Loucy (cell line): ENCODE measurements around the gene GPC5.
A peak's percentile ranks its signal among the peaks of the same experiment; 100 is the strongest.

Experiments
- H2AFZ ChIP-seq: fragments of 200-600 bp; sonication (generic); 2 replicates; pipeline ENCODE4 v1.6.0; 2016; ENCODE audit warnings: antibody characterized with exemption, mild to moderate bottlenecking, low read length, moderate library complexity
- H3F3A ChIP-seq: fragments of 200-600 bp; 2 replicates; pipeline ENCODE4 v1.6.0; 2016; ENCODE audit warnings: antibody characterized with exemption, low read depth, mild to moderate bottlenecking
- H3K27me3 ChIP-seq: fragments of 200-600 bp; sonication (generic); 2 replicates; pipeline ENCODE4 v1.6.1; 2014; ENCODE audit warnings: low read length, mild to moderate bottlenecking; ENCODE audit not compliant: insufficient read depth, poor library complexity, severe bottlenecking
- H3K36me3 ChIP-seq: fragments of 200-600 bp; sonication (generic); 2 replicates; pipeline ENCODE4 v1.6.1; 2016; ENCODE audit warnings: low read length; ENCODE audit not compliant: insufficient read depth
- H3K4me1 ChIP-seq: fragments of 200-600 bp; sonication (generic); 2 replicates; pipeline ENCODE4 v1.5.1; 2014; ENCODE audit warnings: low read length, mild to moderate bottlenecking; ENCODE audit not compliant: insufficient read depth, poor library complexity, severe bottlenecking
- H3K4me2 ChIP-seq: fragments of 200-600 bp; sonication (generic); 2 replicates; pipeline ENCODE4 v1.6.0; 2014; ENCODE audit warnings: antibody characterized with exemption, low read length, low read depth, mild to moderate bottlenecking; ENCODE audit not compliant: poor library complexity, severe bottlenecking
- H3K4me3 ChIP-seq: fragments of 200-600 bp; sonication (generic); 2 replicates; pipeline ENCODE4 v1.5.1; 2014; ENCODE audit warnings: low read length, mild to moderate bottlenecking, mixed read lengths; ENCODE audit not compliant: poor library complexity, severe bottlenecking
- H3K79me2 ChIP-seq: fragments of 200-600 bp; sonication (generic); 2 replicates; pipeline ENCODE4 v1.6.1; 2014; ENCODE audit warnings: low read length; ENCODE audit not compliant: insufficient read depth
- H3K9ac ChIP-seq: fragments of 200-600 bp; sonication (generic); 2 replicates; pipeline ENCODE4 v1.6.0; 2014; ENCODE audit warnings: mild to moderate bottlenecking, low read depth, low read length, moderate library complexity; ENCODE audit not compliant: poor library complexity, severe bottlenecking
- H3K9me2 ChIP-seq: fragments of 200-600 bp; sonication (generic); replicated peaks from 2 replicates; pipeline ENCODE4 v1.6.1; 2016; ENCODE audit warnings: low read depth, low read length, mixed read lengths
- H3K9me3 ChIP-seq: fragments of 200-600 bp; sonication (generic); 2 replicates; pipeline ENCODE4 v1.6.1; 2014; ENCODE audit warnings: mild to moderate bottlenecking, antibody characterized with exemption, low read length, low read depth; ENCODE audit not compliant: insufficient read depth
- H4K20me1 ChIP-seq: fragments of 200-600 bp; sonication (generic); 2 replicates; pipeline ENCODE4 v1.6.0; 2014; ENCODE audit warnings: antibody characterized with exemption, low read length, mild to moderate bottlenecking; ENCODE audit not compliant: insufficient read depth, poor library complexity, severe bottlenecking
- EZH2phosphoT487 ChIP-seq: fragments of 200-600 bp; IDR thresholded peaks from 2 replicates; pipeline ENCODE4 v1.6.1; 2018; ENCODE audit warnings: antibody characterized with exemption, mild to moderate bottlenecking, moderate library complexity, borderline replicate concordance
- TF ChIP-seq, protein P1 (sequence below): fragments of 200-600 bp; sonication (generic); conservative IDR thresholded peaks from 2 replicates; pipeline ENCODE4 v1.5.1; 2014; ENCODE audit warnings: mild to moderate bottlenecking, antibody characterized with exemption, low read length

Gene GPC5

GRCh38 chr13:92805766-92806165, 1407.3 kb downstream of the GPC5 start:
- H3K27me3 ChIP-seq, result no peaks in the 10 kb centered on the region
- no peaks in the 10 kb centered on the region for H3K9me3 ChIP-seq
- H2AFZ ChIP-seq, result peak overlapping the region; percentile 98
- TF ChIP-seq, protein P1, sequence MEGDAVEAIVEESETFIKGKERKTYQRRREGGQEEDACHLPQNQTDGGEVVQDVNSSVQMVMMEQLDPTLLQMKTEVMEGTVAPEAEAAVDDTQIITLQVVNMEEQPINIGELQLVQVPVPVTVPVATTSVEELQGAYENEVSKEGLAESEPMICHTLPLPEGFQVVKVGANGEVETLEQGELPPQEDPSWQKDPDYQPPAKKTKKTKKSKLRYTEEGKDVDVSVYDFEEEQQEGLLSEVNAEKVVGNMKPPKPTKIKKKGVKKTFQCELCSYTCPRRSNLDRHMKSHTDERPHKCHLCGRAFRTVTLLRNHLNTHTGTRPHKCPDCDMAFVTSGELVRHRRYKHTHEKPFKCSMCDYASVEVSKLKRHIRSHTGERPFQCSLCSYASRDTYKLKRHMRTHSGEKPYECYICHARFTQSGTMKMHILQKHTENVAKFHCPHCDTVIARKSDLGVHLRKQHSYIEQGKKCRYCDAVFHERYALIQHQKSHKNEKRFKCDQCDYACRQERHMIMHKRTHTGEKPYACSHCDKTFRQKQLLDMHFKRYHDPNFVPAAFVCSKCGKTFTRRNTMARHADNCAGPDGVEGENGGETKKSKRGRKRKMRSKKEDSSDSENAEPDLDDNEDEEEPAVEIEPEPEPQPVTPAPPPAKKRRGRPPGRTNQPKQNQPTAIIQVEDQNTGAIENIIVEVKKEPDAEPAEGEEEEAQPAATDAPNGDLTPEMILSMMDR, result no peak
- no peak for TF ChIP-seq EZH2phosphoT487
- H3K9ac ChIP-seq, result peak overlapping the region; percentile 60
- H3K4me3 ChIP-seq, result peak overlapping the region; percentile 75
- no peaks in the 10 kb centered on the region for H3K4me1 ChIP-seq
- H3F3A ChIP-seq, result no peaks in the 10 kb centered on the region
- no peaks in the 10 kb centered on the region for H3K36me3 ChIP-seq
- H3K79me2 ChIP-seq, result no peaks in the 10 kb centered on the region
- no peaks in the 10 kb centered on the region for H4K20me1 ChIP-seq
- H3K9me2 ChIP-seq, result no peaks in the 10 kb centered on the region
- peak overlapping the region; percentile 84 for H3K4me2 ChIP-seq

DNA sequence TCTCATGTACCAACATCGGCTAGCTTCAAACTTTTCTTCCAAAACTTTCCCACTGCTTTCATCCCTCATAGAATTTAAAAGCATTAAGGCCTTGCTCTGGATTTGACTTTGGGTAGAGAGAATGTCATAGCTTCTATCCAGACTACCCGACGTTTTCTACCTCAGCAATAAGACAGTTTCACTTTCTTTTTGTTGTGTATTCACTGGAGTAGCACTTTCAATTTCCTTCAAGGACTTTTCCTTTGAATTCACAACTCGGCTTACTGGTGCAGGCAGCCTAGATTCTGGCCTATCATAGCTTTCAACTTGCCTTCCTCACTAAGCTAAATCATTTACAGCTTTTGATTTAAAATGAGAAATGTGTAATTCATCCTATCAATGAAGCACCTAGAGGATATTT, 1407.8 kb downstream of the GPC5 start:
- Histone ChIP-seq H3K4me1 (no peaks in the 10 kb centered on the region), H3K36me3 (no peaks in the 10 kb centered on the region), H3F3A (no peaks in the 10 kb centered on the region), H2AFZ (peak overlapping the region; percentile 98), H3K27me3 (no peaks in the 10 kb centered on the region), H3K79me2 (no peaks in the 10 kb centered on the region), H3K9ac (peak overlapping the region; percentile 60), H4K20me1 (no peaks in the 10 kb centered on the region), H3K4me2 (peak overlapping the region; percentile 84), H3K9me3 (no peaks in the 10 kb centered on the region), H3K9me2 (no peaks in the 10 kb centered on the region), H3K4me3 (peak overlapping the region; percentile 75)
- TF ChIP-seq EZH2phosphoT487, result no peak
- TF ChIP-seq, protein P1, result no peak

GRCh38 chr13:92807353-92807752, 1408.9 kb downstream of the GPC5 start:
- H3K9me3 ChIP-seq, result no peaks in the 10 kb centered on the region
- no peaks in the 10 kb centered on the region for H3K27me3 ChIP-seq
- H3F3A ChIP-seq, result no peaks in the 10 kb centered on the region
- no peaks in the 10 kb centered on the region for H3K4me1 ChIP-seq
- no peak overlapping the region for H3K9ac ChIP-seq
- H3K9me2 ChIP-seq, result no peaks in the 10 kb centered on the region
- H4K20me1 ChIP-seq, result no peaks in the 10 kb centered on the region
- H3K4me2 ChIP-seq, result no peak overlapping the region
- no peaks in the 10 kb centered on the region for H3K79me2 ChIP-seq
- H3K4me3 ChIP-seq, result no peak overlapping the region
- no peaks in the 10 kb centered on the region for H3K36me3 ChIP-seq
- TF ChIP-seq, protein P1, result no peak
- no peak for TF ChIP-seq EZH2phosphoT487
- H2AFZ ChIP-seq, result no peak overlapping the region
